Tracheal epithelial cell (primary cell): Measurements from ENCODE around the gene TIMM50. TPM values are rescaled to one million over a fixed set of nuclear protein-coding genes. Genes with fewer than 3 reads are reported as not detected.

Experiments used
- total RNA-seq: library from RNA; depleted of rRNA; stranded (reverse); fragments of >200 nt; gene quantifications from 2 replicates; pipeline ENCODE4 v1.2.1, GENCODE V29; 2014

The TIMM50 gene
- 100 and 120 TPM in 2 replicates for total RNA-seq

DNA sequence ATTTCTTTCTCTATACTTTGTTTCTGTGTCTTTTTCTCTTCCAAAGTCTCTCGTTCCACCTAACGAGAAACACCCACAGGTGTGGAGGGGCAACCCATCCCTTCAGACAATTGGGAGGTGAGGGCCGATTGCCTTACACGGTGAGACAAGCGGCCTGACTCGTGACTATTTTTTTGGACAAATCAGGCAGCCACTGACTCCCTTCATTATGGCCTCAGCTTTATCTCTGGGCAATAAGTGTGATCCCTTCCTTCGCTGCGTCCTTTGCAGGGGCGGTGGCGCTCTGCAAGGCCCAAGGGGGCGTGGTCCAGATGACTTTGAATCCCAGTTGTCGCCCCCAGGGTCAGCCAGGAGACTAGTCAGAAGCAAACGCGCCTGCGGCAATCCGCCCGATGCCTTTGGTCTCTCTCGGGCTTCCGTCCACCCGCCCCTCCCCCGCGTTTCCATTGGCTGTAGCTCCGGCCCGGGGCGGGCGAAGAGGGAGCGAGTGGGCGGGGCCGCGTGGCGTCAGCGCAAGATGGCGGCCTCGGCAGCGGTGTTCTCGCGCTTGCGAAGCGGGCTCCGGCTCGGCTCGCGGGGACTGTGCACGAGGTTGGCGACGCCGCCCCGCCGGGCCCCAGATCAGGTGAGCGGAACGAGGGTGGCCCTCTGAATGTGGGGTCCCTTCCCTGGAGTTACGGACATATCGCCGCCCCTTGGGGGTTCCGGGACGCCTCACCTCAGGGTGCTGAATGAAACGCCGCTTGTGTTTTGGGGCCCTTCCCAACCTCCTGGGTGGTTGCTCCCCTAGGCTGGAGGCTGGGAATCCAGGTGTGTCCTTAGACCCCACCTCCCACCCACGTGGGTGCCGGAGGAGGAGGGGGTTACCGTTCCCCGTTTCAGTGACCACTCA is at the start of gene TIMM50:
TIMM50 (plus strand) TSS at position 502 of the 892 bp plus-strand sequence; CDS start at position 518, 16 bp downstream.

DNA sequence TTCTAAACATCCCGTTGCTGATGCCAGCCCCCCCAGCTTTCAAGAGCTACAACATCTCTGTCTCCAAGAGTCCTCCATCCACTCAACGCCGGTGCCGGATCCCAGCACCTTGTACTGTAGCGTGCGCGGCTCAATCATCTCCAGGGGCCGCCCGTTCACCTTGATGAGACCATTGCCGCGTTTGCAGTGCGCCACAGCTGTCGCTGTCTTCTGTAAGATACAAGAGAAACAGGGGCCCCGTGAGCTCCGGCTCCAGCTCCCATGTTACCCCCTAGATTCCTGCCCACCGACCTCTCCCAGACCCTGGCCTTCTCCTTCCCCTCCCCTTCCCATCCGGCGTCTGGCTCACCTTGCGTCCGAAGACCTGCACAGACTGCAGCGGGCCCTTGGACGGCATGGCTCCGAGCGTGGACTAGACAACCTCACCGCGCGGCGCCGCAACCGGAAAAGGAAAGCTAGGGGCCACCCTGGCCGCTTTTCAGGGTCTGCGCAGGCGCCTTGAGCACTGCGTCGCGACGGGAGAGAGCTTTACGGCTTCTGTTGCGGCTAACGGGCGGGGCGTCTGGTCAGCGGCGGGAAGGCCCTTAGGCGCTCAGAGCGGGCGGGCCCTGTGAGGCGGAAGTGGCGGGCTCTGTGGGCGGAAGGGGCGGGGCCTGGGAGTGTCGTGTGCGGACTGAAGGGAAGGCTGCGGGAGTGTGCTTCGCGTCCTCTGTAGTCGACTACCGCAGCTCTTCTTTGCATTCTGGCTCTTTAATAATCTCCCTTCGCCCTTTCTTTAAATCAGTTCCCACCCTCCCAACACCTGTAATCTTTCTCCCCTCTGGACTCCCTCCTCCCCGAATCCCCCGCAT is 44.9 kb upstream of the TIMM50 start, which contains the start of gene RPS16:
RPS16 (minus strand) TSS at position 451 of the 851 bp plus-strand sequence; CDS start at position 397, 54 bp downstream.

DNA sequence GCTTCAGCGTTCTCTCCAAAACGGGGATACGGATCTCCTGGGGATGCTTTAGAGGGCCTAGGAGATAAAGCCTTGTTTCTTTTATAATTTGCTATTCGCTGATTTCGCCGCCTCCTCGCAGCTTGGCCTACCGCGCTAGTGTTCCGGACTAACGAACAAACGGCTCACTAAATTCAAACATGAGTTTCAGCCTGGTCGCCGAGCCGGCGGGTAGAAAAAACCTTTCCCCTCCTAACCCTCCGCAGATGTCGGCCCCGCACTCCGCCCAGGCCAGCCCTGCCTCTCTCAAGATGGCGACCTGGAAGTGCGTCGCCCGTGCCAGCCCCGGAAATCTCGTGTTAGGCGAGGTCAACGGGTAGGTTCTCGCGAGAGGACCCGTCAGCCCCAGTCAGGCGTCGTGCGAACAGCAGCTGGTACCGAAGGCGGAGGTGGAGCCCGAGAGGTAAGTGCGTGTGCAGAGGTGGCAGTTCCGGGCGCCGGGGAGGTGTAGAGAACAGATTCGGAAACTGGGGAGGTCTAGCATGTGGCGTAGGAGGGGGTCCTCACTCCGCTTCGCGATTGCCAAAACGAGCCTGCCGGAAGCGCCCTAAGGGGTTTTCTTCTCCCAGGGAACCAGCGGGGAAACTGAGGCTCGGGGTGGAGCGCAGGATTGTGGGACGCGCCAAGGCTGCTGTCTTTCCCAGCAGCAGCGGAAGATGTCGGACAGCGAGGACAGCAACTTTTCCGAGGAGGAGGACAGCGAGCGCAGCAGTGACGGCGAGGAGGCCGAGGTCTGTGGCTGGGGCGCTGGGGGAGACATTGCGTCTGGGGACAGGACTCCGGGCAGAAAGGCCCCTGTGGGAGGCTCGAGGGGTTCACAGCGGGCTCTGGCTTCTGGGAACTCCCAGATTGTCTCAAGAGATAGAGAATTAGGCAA is 35.2 kb upstream of the TIMM50 start, which contains the start of gene SUPT5H:
SUPT5H (plus strand) TSS at position 387 of the 916 bp plus-strand sequence; CDS start at position 696, 309 bp downstream.

DNA sequence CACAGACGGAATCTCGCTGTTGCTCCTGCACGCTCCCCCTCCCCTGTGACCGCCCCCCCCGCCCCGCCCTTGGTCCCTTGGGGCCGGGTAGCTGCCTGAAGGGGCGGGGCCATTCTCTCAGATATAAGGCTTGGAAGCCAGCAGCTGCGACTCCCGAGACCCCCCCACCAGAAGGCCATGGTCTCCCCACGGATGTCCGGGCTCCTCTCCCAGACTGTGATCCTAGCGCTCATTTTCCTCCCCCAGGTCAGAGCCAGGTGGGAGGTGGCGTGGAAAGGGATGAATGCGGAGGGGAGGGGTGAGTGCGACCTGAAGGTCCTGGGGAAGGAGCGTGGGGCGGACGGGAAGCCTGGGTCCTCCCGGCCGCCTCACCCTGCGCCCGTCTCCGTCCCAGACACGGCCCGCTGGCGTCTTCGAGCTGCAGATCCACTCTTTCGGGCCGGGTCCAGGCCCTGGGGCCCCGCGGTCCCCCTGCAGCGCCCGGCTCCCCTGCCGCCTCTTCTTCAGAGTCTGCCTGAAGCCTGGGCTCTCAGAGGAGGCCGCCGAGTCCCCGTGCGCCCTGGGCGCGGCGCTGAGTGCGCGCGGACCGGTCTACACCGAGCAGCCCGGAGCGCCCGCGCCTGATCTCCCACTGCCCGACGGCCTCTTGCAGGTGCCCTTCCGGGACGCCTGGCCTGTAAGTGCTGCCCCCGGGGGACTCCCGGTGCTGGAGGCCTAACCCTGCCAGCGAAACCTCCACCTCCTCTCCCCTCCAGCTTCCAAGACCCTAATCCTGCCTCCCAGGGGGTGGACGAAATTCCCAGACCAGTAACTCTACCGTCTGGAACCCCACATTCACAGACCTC is 18.4 kb downstream of the TIMM50 start, which contains the start of gene DLL3:
DLL3 (plus strand) TSS at position 150 of the 845 bp plus-strand sequence; CDS start at position 178, 28 bp downstream.

DNA sequence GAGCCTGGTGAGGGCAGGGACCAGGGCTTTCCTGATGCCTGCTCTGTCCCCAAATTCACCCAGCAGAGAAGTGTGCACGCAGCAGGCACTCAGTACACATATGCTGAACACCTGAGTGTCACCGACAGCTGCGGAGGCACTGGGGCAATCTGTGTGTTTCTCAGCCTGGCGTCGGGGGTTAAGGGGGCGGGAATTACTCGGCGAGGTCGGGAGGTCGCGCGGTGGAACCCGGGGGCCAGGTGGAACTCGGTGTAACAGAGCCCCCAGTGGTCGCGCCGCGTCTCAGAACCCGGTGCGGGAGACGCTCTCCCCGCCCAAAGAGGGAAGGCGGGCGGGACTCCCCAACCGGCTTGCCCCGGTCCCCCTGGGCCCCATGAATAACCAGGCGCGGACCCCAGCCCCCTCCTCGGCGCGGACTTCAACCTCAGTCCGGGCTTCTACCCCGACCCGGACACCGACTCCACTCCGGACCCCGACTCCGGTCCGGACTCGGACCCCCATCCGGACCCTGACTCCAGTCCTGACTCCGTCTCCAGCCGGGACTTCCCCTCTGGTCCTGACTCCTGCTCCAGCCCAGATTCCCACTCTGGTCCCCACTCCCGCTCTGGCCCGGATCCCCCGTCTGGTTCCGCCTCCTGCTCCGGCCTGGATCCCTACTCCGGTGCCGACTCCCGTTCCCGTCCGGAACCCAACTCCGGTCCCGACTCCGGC is 34.4 kb downstream of the TIMM50 start, which contains the start of gene SELENOV:
SELENOV (plus strand) TSS at position 300 of the 711 bp plus-strand sequence; CDS start at position 374, 74 bp downstream.

DNA sequence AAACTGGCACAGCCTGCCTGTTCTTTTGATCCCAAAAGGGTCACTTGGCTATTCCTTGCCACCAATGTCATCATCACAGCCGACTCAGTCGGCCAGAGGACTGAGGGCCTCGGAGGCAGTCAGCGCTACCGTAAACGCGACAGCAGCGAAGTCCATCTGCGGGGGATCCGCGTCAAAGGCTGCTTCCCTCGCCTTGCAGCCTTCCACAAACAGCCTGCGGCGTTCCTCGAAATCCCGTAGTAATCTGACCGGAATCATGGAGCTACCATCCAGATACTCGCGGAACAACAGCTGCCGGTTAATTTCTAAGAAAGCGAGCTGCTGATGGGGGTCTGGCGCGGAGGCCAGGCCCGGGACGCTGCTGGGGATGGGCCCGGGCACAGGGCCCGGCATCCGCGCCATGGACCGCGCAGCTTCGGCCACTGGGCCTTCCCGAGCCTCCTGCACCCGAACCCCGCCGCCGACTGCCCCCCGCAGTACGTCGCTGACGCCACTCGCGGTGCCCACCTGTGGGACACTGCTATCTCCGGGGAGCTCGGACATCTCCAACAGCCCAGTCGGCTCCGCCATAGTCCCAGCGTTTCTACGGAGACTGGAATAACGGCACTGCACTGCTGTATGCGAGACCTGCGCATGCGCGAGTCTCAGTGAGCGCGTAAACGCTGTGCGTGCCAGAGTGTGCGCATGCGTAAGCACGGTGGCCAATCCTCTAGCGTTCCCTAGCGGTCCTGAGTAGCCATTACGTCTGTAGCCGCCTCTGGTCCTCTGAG is 51.8 kb downstream of the TIMM50 start, which contains the start of gene EID2B:
EID2B (minus strand) TSS at position 620 of the 770 bp plus-strand sequence; CDS start at position 570, 50 bp downstream.

DNA sequence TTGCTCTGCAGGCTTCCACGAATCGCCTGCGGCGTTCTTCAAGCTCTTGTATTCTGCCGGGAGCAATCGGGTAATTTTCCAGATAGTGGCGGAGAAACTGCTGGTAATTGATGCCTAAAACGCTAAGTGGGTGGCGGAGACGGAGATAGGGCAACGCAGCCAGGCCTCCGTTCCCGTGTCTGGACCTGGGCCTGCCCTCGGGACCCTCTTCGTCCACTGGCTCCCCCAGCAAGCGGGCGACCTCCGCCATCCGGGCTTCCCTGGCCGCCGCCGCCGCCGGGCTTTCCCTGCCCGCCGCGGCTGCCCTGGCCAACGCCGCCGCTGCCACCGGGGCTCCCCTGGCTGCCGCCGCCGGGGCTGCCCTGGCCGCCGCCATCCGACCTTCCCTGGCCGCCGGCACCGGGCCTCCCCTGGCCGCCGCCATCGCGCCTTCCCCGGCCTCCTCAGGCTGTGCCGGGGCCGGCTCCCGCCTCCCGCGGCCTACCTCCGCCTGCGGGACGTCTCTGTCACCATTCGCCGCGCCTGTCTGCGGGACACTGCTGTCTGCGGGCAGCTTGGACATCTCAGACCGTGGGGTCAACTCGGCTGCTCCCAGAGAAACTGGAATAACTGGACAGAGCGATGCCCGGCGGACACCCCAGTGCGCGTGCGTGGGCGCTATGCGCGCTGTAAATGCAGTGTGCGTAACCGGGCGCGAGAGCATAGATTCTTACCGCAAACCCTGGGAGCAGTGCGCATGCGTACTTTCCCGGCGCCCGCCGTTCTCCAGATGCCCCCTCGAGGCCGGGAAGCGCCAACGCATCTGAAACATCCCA is 59.1 kb downstream of the TIMM50 start, which contains the start of gene EID2:
EID2 (minus strand) TSS at position 644 of the 815 bp plus-strand sequence; CDS start at position 562, 82 bp downstream.

Other genes starting within 250 kb of the TIMM50 start
- not detected in 2 replicates for gene IFNL3, start 235.8 kb upstream of the TIMM50 start, total RNA-seq
- gene IFNL4, start 232.0 kb upstream of the TIMM50 start, total RNA-seq: not detected in 2 replicates
- not detected in 2 replicates for gene IFNL2, start 212.4 kb upstream of the TIMM50 start, total RNA-seq
- gene IFNL1, start 184.4 kb upstream of the TIMM50 start, total RNA-seq: not detected in 2 replicates
- 0.24 and 0.43 TPM in 2 replicates for gene LRFN1, start 160.0 kb upstream of the TIMM50 start, total RNA-seq
- gene GMFG, start 144.8 kb upstream of the TIMM50 start, total RNA-seq: not detected in 2 replicates
- 31.5 and 37.6 TPM in 2 replicates for gene SAMD4B, start 138.4 kb upstream of the TIMM50 start, total RNA-seq
- gene PAF1, start 89.7 kb upstream of the TIMM50 start, total RNA-seq: 11.1 and 23.6 TPM in 2 replicates
- 9.8 and 10.4 TPM in 2 replicates for gene MED29, start 89.5 kb upstream of the TIMM50 start, total RNA-seq
- 5.8 TPM in 2 replicates for gene ZFP36, start 74.0 kb upstream of the TIMM50 start, total RNA-seq
- 3.6 and 8.2 TPM in 2 replicates for gene PLEKHG2, start 68.2 kb upstream of the TIMM50 start, total RNA-seq
- gene RPS16, start 44.9 kb upstream of the TIMM50 start, total RNA-seq: 72.5 and 139 TPM in 2 replicates
- gene SUPT5H, start 35.3 kb upstream of the TIMM50 start, total RNA-seq: 28.1 and 48.0 TPM in 2 replicates
- 0.64 and 0.72 TPM in 2 replicates for gene DLL3, start 18.1 kb downstream of the TIMM50 start, total RNA-seq
- gene SELENOV, start 34.3 kb downstream of the TIMM50 start, total RNA-seq: not detected in 2 replicates
- gene EID2B, start 52.0 kb downstream of the TIMM50 start, total RNA-seq: 1.1 and 1.2 TPM in 2 replicates
- 4.5 and 5.1 TPM in 2 replicates for gene EID2, start 59.3 kb downstream of the TIMM50 start, total RNA-seq
- not detected in 2 replicates for gene LGALS13, start 121.7 kb downstream of the TIMM50 start, total RNA-seq
- not detected in 2 replicates for gene LGALS16, start 175.1 kb downstream of the TIMM50 start, total RNA-seq
- not detected in 2 replicates for gene LGALS14, start 223.6 kb downstream of the TIMM50 start, total RNA-seq